IPS DF 4.7 (cell line): ENCODE results near the gene IRX4.

Source experiments
- DNase-seq: peaks from one replicate; pipeline ENCODE4 v3.0.0-alpha.2; 2013; ENCODE audit warnings: low spot score; ENCODE audit errors: extremely low read depth

Gene IRX4

GRCh38 chr5:1914471-1914870, 31.7 kb upstream of the IRX4 start:
- DNase-seq: no peak

- no peak for DNase-seq
Observed at GRCh38 chr5:1913578-1913977, 30.9 kb upstream of the IRX4 start.

- DNase-seq: no peak
Observed at GRCh38 chr5:1912951-1913565, 30.3 kb upstream of the IRX4 start.

- DNase-seq: no peak
Observed at GRCh38 chr5:1911773-1912235, 29.1 kb upstream of the IRX4 start.

GRCh38 chr5:1910861-1911772, 28.4 kb upstream of the IRX4 start:
- DNase-seq: no peak

- DNase-seq: no peak
Observed at GRCh38 chr5:1910081-1910760, 27.5 kb upstream of the IRX4 start.

- DNase-seq: no peak
Observed at GRCh38 chr5:1909346-1909985, 26.7 kb upstream of the IRX4 start.

GRCh38 chr5:1908931-1909330, 26.2 kb upstream of the IRX4 start:
- no peak for DNase-seq

GRCh38 chr5:1907616-1908015, 24.9 kb upstream of the IRX4 start:
- DNase-seq: no peak

GRCh38 chr5:1905108-1905507, 22.4 kb upstream of the IRX4 start:
- DNase-seq: no peak

- DNase-seq: no peak
Observed at GRCh38 chr5:1901983-1902382, 19.3 kb upstream of the IRX4 start.

GRCh38 chr5:1901061-1901460, 18.3 kb upstream of the IRX4 start:
- no peak for DNase-seq

- no peak for DNase-seq
Observed at GRCh38 chr5:1899201-1899600, 16.5 kb upstream of the IRX4 start.

- DNase-seq: no peak
Observed at GRCh38 chr5:1897816-1898450, 15.2 kb upstream of the IRX4 start.

- no peak for DNase-seq
Observed at GRCh38 chr5:1897386-1897785, 14.7 kb upstream of the IRX4 start.

GRCh38 chr5:1896602-1897376, 14.1 kb upstream of the IRX4 start:
- DNase-seq: no peak

GRCh38 chr5:1895739-1896420, 13.2 kb upstream of the IRX4 start:
- DNase-seq: no peak

GRCh38 chr5:1894243-1894642, 11.5 kb upstream of the IRX4 start:
- no peak for DNase-seq

GRCh38 chr5:1893754-1894153, 11.0 kb upstream of the IRX4 start:
- DNase-seq: no peak
